Neural cell (in vitro differentiated cells): ENCODE results near the gene ICAM2. TPM values are rescaled to one million over a fixed set of nuclear protein-coding genes. Genes with fewer than 3 reads are reported as not detected.

Experiments
- H2AFZ ChIP-seq: fragments of 200-600, 300-800 bp; sonication (generic), shearing (Covaris generic); 2 replicates; pipeline ENCODE4 v1.6.0; 2014; ENCODE audit warnings: low read depth, mild to moderate bottlenecking, antibody characterized with exemption, low read length, moderate library complexity
- H3F3A ChIP-seq: fragments of 200-600 bp; shearing (Covaris generic); 2 replicates; pipeline ENCODE4 v1.6.1; 2016; ENCODE audit warnings: mild to moderate bottlenecking, moderate library complexity, mixed read lengths, antibody characterized with exemption, low read length; ENCODE audit not compliant: insufficient read depth, poor library complexity, severe bottlenecking
- H3K27ac ChIP-seq: fragments of 200-600, 300-800 bp; sonication (generic), shearing (Covaris generic); 2 replicates; pipeline ENCODE4 v1.5.1; 2014; ENCODE audit warnings: mild to moderate bottlenecking, low read length, moderate library complexity
- H3K27me3 ChIP-seq: fragments of 300-800, 200-600 bp; sonication (generic), shearing (Covaris generic); 2 replicates; pipeline ENCODE4 v1.6.0; 2014; ENCODE audit warnings: mild to moderate bottlenecking, low read depth, low read length, moderate library complexity; ENCODE audit not compliant: insufficient read depth
- H3K36me3 ChIP-seq: fragments of 300-800, 200-600 bp; sonication (generic), shearing (Covaris generic); 2 replicates; pipeline ENCODE4 v1.5.1; 2014; ENCODE audit warnings: mild to moderate bottlenecking, antibody characterized with exemption, low read length, moderate library complexity; ENCODE audit not compliant: insufficient read depth
- H3K4me2 ChIP-seq: fragments of 300-800, 200-600 bp; sonication (generic), shearing (Covaris generic); 2 replicates; pipeline ENCODE4 v1.6.0; 2014; ENCODE audit warnings: mild to moderate bottlenecking, low read length
- H3K4me3 ChIP-seq: fragments of 300-800, 200-600 bp; sonication (generic), shearing (Covaris generic); 2 replicates; pipeline ENCODE4 v1.5.1; 2014; ENCODE audit warnings: mild to moderate bottlenecking, low read length, moderate library complexity
- H3K79me2 ChIP-seq: fragments of 200-600 bp; shearing (Covaris generic); replicated peaks from 2 replicates; pipeline ENCODE4 v1.6.0; 2014; ENCODE audit warnings: mild to moderate bottlenecking, low read length, moderate library complexity; ENCODE audit not compliant: insufficient read depth
- H3K9ac ChIP-seq: fragments of 300-800, 200-600 bp; sonication (generic), shearing (Covaris generic); 2 replicates; pipeline ENCODE4 v1.6.1; 2016; ENCODE audit warnings: mild to moderate bottlenecking, low read length, mixed read lengths
- H3K9me2 ChIP-seq: fragments of 200-600 bp; shearing (Covaris generic); 2 replicates; pipeline ENCODE4 v1.6.1; 2016; ENCODE audit warnings: mild to moderate bottlenecking, low read length, mixed read lengths; ENCODE audit not compliant: insufficient read depth
- H3K9me3 ChIP-seq: fragments of 200-600, 300-800 bp; sonication (generic), shearing (Covaris generic); 2 replicates; pipeline ENCODE4 v1.6.1; 2016; ENCODE audit warnings: mild to moderate bottlenecking, mixed run types, low read length, moderate library complexity, mixed read lengths
- H4K20me1 ChIP-seq: fragments of 200-600 bp; shearing (Covaris generic); 2 replicates; pipeline ENCODE4 v1.6.1; 2016; ENCODE audit warnings: mild to moderate bottlenecking, mixed run types; ENCODE audit not compliant: insufficient read depth
- CTCF ChIP-seq: fragments of 450-650 bp; IDR thresholded peaks from 2 replicates; pipeline ENCODE4 v1.5.1; 2014; ENCODE audit warnings: antibody characterized with exemption, mild to moderate bottlenecking, moderate library complexity; ENCODE audit not compliant: poor library complexity, severe bottlenecking
- EP300 ChIP-seq: fragments of 450-650 bp; conservative IDR thresholded peaks from 2 replicates; pipeline ENCODE4 v1.6.1; 2014; ENCODE audit warnings: antibody characterized with exemption, mild to moderate bottlenecking, moderate library complexity; ENCODE audit not compliant: poor library complexity, severe bottlenecking
- EZH2 ChIP-seq: fragments of 200-600, 300-800 bp; shearing (Covaris generic), sonication (generic); IDR thresholded peaks from 2 replicates; pipeline ENCODE4 v1.6.1; 2014; ENCODE audit warnings: antibody characterized with exemption, low read length, borderline replicate concordance, mild to moderate bottlenecking; ENCODE audit not compliant: insufficient read depth, poor library complexity, severe bottlenecking
- MXI1 ChIP-seq: fragments of 450-650 bp; conservative IDR thresholded peaks from 2 replicates; pipeline ENCODE4 v1.6.1; 2014; ENCODE audit warnings: antibody characterized with exemption, mild to moderate bottlenecking; ENCODE audit not compliant: poor library complexity, severe bottlenecking
- POLR2AphosphoS5 ChIP-seq: IDR thresholded peaks from 2 replicates; pipeline ENCODE4 v1.6.1; 2012
- RAD21 ChIP-seq: fragments of 450-650 bp; conservative IDR thresholded peaks from 2 replicates; pipeline ENCODE4 v1.6.1; 2014; ENCODE audit warnings: antibody characterized with exemption, mild to moderate bottlenecking, moderate library complexity
- REST ChIP-seq: IDR thresholded peaks from 2 replicates; pipeline ENCODE4 v1.6.1; 2012; ENCODE audit warnings: borderline replicate concordance
- SMC3 ChIP-seq: fragments of 450-650 bp; conservative IDR thresholded peaks from 2 replicates; pipeline ENCODE4 v1.6.1; 2014; ENCODE audit warnings: antibody characterized with exemption, mild to moderate bottlenecking, moderate library complexity; ENCODE audit not compliant: poor library complexity
- TAF1 ChIP-seq: IDR thresholded peaks from 2 replicates; pipeline ENCODE4 v1.6.1; 2012; ENCODE audit warnings: low read depth
- polyA plus RNA-seq: library from polyadenylated mRNA; depleted of rRNA; stranded (reverse); fragments of >200 nt; gene quantifications from 2 replicates; pipeline ENCODE4 v1.2.3, GENCODE V29; 2014

Gene ICAM2
- polyA plus RNA-seq, 1 donor from 2014 or later, result not detected

- Histone ChIP-seq H3K9me2 (no peaks in the 10 kb centered on the region), H3K79me2 (no peaks in the 10 kb centered on the region), H3K9ac (no peak overlapping the region), H3K27me3 (no peaks in the 10 kb centered on the region), H3K4me3 (no peak overlapping the region), H3K4me2 (no peak overlapping the region), H3F3A (no peaks in the 10 kb centered on the region), H3K36me3 (no peaks in the 10 kb centered on the region), H4K20me1 (no peaks in the 10 kb centered on the region), H3K27ac (no peak overlapping the region), H2AFZ (no peak overlapping the region), H3K9me3 (no peaks in the 10 kb centered on the region)
- TF ChIP-seq SMC3 (no peak), EP300 (no peak), CTCF (no peak), POLR2AphosphoS5 (no peak), EZH2 (no peak), REST (no peak), MXI1 (no peak), RAD21 (no peak), TAF1 (no peak)
Measured at GRCh38 chr17:63961355-63962212, 58.8 kb downstream of the ICAM2 start.

GRCh38 chr17:63960430-63960829, 60.0 kb downstream of the ICAM2 start:
- no peaks in the 10 kb centered on the region for H3K27me3 ChIP-seq
- no peak overlapping the region for H3K4me2 ChIP-seq
- no peaks in the 10 kb centered on the region for H3F3A ChIP-seq
- TF ChIP-seq RAD21, result no peak
- TF ChIP-seq POLR2AphosphoS5, result no peak
- TF ChIP-seq TAF1, result no peak
- no peak for TF ChIP-seq EP300
- TF ChIP-seq CTCF, result no peak
- TF ChIP-seq REST, result no peak
- no peak for TF ChIP-seq SMC3
- TF ChIP-seq EZH2, result no peak
- TF ChIP-seq MXI1, result no peak
- no peaks in the 10 kb centered on the region for H3K36me3 ChIP-seq
- H2AFZ ChIP-seq, result no peak overlapping the region
- H3K4me3 ChIP-seq, result no peak overlapping the region
- H4K20me1 ChIP-seq, result no peaks in the 10 kb centered on the region
- H3K9ac ChIP-seq, result no peak overlapping the region
- no peaks in the 10 kb centered on the region for H3K79me2 ChIP-seq
- no peak overlapping the region for H3K27ac ChIP-seq
- no peaks in the 10 kb centered on the region for H3K9me2 ChIP-seq
- H3K9me3 ChIP-seq, result no peaks in the 10 kb centered on the region
